Stimulated activated CD4-positive, alpha-beta T cell treated with anti-CD3 and anti-CD28 coated beads, Interleukin-2, amount 100 ng/mL, for 4 hours (primary cell): ENCODE results near the gene APOA1.

ENCODE experiments used
- DNase-seq: peaks from one replicate; pipeline ENCODE4 v3.0.0-alpha.2; 2020; ENCODE audit warnings: low read depth

The APOA1 gene

DNA sequence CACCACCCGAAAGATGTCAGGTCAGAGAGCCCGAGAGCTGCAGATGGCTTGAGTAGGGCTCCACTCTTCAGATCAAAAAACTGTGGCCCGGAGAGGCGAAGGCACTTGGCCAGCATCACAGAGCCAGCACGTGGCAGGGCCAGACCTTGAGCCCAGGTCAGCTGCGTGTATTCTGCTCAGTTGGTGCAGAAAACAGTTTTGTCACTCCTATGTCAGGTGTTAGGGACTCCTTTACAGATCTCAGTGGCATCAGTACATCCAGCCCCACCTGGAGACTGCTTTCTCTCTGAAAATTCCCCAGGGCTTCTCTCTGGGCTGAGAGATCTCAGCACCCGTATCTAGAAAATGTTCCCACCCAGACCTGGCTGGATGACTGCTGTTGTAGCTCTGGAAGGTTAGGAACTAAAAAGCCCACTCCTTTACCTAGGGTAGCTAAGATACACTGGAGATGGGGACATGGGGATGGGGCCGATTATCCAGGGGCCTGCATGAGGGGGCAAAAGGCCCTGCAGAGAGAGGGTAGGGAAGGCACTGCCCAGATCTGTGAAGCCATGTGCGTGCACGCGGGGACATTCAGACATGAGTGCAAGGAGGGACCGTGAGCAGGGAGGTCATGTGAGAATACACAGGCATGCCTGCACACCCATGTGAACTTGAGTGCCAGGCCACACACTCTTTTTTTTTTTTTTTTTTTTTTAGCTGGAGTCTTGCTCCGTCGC lies 3.4 kb downstream of the APOA1 start:
- no peak for DNase-seq

DNA sequence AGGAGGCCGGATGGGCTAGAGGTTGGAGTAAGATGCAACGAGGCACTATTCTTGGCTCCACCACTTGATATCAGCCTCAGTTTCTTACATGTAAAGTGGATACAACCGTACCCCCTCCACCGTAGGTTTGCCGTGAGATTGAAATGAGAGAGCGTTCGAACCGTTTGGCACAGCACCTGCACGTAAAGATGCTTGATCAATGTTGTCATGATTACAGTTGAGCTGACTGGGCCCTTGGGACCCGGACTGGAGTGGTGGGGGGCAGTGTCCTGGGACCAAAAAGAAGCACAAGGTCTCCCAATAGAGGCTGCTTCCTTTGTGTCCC lies 4.0 kb downstream of the APOA1 start:
- no peak for DNase-seq

DNA sequence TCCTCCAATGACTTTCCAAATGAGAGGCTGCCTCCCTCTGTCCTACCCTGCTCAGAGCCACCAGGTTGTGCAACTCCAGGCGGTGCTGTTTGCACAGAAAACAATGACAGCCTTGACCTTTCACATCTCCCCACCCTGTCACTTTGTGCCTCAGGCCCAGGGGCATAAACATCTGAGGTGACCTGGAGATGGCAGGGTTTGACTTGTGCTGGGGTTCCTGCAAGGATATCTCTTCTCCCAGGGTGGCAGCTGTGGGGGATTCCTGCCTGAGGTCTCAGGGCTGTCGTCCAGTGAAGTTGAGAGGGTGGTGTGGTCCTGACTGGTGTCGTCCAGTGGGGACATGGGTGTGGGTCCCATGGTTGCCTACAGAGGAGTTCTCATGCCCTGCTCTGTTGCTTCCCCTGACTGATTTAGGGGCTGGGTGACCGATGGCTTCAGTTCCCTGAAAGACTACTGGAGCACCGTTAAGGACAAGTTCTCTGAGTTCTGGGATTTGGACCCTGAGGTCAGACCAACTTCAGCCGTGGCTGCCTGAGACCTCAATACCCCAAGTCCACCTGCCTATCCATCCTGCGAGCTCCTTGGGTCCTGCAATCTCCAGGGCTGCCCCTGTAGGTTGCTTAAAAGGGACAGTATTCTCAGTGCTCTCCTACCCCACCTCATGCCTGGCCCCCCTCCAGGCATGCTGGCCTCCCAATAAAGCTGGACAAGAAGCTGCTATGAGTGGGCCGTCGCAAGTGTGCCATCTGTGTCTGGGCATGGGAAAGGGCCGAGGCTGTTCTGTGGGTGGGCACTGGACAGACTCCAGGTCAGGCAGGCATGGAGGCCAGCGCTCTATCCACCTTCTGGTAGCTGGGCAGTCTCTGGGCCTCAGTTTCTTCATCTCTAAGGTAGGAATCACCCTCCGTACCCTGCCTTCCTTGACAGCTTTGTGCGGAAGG lies 4.8 kb downstream of the APOA1 start:
- DNase-seq, result no peak

DNA sequence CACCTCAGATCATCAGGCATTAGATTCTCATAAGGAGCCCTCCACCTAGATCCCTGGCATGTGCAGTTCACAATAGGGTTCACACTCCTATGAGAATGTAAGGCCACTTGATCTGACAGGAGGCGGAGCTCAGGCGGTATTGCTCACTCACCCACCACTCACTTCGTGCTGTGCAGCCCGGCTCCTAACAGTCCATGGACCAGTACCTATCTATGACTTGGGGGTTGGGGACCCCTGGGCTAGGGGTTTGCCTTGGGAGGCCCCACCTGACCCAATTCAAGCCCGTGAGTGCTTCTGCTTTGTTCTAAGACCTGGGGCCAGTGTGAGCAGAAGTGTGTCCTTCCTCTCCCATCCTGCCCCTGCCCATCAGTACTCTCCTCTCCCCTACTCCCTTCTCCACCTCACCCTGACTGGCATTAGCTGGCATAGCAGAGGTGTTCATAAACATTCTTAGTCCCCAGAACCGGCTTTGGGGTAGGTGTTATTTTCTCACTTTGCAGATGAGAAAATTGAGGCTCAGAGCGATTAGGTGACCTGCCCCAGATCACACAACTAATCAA lies 5.6 kb downstream of the APOA1 start:
- DNase-seq, result no peak

DNA sequence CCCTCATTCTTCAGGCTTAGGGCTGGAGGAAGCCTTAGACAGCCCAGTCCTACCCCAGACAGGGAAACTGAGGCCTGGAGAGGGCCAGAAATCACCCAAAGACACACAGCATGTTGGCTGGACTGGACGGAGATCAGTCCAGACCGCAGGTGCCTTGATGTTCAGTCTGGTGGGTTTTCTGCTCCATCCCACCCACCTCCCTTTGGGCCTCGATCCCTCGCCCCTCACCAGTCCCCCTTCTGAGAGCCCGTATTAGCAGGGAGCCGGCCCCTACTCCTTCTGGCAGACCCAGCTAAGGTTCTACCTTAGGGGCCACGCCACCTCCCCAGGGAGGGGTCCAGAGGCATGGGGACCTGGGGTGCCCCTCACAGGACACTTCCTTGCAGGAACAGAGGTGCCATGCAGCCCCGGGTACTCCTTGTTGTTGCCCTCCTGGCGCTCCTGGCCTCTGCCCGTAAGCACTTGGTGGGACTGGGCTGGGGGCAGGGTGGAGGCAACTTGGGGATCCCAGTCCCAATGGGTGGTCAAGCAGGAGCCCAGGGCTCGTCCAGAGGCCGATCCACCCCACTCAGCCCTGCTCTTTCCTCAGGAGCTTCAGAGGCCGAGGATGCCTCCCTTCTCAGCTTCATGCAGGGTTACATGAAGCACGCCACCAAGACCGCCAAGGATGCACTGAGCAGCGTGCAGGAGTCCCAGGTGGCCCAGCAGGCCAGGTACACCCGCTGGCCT lies 7.1 kb downstream of the APOA1 start:
- DNase-seq, result no peak

DNA sequence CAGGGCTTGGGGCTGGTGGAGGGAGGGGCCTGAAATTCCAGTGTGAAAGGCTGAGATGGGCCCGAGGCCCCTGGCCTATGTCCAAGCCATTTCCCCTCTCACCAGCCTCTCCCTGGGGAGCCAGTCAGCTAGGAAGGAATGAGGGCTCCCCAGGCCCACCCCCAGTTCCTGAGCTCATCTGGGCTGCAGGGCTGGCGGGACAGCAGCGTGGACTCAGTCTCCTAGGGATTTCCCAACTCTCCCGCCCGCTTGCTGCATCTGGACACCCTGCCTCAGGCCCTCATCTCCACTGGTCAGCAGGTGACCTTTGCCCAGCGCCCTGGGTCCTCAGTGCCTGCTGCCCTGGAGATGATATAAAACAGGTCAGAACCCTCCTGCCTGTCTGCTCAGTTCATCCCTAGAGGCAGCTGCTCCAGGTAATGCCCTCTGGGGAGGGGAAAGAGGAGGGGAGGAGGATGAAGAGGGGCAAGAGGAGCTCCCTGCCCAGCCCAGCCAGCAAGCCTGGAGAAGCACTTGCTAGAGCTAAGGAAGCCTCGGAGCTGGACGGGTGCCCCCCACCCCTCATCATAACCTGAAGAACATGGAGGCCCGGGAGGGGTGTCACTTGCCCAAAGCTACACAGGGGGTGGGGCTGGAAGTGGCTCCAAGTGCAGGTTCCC lies 7.8 kb downstream of the APOA1 start, which contains the start of gene APOC3:
Gene APOC3 (plus strand): TSS at position 383 of the 659 bp plus-strand sequence. CDS start 676 bp downstream, outside the sequence.
- DNase-seq, result no peak

DNA sequence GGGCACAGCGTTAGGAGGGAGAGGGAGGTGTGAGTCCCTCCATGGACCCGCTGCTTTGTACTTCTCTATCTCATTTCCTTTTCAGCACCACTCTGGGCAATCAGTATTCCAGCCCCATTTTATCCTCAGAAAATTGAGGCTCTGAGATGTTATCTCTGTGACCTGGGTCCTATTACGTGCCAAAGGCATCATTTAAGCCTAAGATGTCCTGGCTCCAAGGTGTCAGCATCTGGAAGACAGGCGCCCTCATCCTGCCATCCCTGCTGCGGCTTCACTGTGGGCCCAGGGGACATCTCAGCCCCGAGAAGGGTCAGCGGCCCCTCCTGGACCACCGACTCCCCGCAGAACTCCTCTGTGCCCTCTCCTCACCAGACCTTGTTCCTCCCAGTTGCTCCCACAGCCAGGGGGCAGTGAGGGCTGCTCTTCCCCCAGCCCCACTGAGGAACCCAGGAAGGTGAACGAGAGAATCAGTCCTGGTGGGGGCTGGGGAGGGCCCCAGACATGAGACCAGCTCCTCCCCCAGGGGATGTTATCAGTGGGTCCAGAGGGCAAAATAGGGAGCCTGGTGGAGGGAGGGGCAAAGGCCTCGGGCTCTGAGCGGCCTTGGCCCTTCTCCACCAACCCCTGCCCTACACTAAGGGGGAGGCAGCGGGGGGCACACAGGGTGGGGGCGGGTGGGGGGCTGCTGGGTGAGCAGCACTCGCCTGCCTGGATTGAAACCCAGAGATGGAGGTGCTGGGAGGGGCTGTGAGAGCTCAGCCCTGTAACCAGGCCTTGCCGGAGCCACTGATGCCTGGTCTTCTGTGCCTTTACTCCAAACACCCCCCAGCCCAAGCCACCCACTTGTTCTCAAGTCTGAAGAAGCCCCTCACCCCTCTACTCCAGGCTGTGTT lies 8.5 kb downstream of the APOA1 start:
- no peak for DNase-seq

DNA sequence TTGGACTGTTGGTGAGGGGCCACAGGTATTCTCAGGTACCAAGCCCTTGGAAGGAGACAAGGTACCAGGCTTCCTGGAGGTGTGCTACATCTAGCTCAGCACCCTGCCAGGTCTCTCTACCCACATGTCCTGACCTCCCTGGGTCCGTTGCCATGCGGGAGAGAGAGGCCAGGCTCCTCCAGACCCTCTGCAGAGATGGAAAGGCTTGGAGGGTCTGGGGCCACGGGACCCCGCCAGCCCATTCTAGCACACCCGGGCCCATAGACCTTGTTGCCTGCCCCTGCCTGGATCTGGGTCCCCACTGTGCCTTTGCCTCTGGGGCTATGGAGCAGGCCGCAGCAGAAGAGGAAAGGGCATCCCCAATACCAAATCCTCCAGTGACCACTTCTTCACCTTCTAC lies 10.0 kb downstream of the APOA1 start:
- no peak for DNase-seq

DNA sequence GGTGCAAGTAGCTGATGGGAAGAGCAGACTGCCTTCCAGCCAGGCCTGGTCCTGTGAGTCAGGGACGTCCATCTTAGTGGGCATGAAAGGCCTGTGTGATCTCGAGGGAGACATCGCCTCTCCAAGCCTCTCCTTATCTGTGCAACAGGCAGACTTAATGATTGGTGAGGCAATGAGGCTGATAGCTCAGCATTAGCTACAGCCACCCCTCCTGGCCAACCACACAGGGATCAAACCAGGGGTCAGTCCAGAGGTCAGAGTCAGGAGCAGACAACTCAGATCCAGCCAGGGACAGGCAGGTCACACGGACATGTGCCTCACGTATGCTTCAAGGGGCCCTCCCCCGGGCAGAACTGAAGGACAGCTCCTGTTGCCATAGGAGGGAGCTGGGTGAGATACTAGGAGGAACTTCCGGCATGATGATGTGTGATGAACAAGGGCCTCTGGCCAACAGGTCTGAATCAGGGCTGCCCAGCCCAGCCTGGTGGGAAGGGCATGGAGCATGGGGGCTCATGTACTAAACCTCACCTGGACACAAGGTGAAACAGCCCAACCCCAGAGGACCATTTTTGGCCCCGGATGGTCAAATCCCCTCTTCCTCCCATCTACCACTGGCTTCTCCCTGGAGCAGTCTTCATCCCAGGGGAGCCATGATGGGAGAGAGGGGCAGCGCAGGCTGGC lies 10.5 kb downstream of the APOA1 start:
- DNase-seq, result no peak

DNA sequence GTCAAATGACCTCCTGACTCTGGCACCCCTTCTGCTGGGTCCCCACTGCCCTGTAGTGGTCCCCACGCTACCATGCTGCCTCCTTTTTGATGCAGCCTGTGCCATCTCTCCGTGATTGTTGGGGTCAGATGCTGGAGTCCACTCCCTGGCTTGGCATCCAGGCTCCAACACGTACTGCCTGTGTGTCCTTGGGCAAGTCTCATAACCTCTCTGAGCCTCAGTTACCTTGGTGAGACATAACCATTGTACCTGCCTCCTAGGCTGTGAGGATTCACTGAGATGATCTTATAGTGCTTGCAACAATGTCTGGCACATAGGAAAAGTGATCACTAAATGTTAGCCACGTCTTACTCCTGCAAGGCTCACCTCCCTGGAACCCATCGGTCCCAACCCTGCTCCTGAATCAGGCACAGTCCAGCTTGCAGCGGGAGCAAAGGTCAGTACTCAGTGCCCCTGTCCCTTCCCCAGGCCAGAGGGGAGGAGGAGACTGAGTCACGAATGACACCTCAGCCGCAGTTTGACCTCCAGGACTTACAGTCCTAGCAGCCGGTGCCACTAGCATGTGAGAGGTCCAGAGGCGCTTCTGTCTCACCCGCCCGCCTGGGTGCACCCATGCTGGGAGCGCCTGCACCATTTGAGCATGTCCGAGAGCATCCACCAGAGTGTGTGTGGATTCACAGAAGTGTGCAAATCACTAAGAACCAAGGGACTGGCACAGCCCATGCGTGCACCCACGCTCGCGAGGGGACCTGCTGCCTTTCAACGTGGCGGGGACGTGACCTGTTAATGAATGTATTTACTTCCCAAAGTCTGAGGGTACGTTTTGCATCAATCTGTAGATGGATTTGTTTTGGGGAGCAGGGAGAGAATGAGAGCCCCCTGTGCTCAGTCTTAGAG lies 11.3 kb downstream of the APOA1 start:
- DNase-seq, result no peak

DNA sequence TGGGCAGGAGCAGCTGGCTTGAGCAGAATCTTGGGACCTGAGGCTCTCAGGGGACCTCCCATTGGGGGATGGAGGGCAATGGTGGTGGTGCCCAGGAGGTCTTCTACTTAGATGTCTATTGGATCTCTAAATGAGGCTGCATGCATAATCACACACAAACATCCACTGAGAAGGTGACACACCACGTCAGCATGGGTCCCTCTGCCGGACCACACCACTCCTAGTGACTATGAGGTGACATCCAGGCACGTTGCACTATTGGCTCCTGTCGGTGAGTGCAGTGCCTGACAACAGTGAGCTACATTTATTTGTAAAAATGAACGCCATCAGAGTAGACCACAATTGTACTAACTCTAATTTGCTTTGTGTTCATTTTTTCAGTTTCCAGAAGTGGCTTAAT lies 12.0 kb downstream of the APOA1 start:
- no peak for DNase-seq

DNA sequence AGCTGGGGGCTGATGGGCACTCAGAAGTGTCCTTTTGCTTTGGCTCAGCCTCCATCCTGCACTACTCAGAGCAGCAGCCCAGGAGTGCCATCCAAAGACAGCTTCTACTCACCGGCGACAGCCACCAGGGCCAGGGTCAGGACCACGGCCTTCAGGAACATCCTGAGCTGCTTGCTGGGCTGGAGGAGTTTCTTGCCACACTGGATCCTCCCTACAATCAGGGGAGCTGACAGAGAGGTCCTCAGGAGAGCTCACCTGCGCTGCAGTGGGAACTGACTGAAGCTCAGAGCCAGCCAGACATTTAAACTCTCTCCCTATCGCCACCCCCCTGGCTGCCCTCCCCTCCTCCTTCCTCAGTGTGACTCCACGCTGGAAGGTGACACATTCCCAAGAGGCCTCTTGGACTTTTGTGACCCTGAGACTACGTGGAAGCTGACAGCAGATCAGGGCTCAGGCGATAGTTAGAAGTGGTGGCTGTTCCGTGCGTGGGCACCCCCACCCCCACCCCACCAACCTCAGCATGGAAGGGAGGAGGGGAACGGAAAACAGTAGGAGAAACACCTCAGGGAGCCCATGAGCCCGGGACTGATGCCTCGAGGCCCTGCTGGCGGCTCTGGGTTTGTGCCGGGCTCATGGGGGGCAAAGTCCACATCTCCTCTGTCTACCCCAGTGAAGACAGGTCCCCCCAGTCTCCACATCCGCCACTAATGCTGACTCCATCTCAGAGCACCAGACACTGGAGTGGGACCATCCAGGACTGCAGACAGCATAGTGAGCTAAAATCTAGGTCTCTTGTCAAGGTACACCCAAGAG lies 14.2 kb downstream of the APOA1 start, which contains the start of gene APOA4:
Gene APOA4 (minus strand): TSS at position 274 of the 813 bp plus-strand sequence. CDS start 113 bp downstream, at position 161.
- no peak for DNase-seq

DNA sequence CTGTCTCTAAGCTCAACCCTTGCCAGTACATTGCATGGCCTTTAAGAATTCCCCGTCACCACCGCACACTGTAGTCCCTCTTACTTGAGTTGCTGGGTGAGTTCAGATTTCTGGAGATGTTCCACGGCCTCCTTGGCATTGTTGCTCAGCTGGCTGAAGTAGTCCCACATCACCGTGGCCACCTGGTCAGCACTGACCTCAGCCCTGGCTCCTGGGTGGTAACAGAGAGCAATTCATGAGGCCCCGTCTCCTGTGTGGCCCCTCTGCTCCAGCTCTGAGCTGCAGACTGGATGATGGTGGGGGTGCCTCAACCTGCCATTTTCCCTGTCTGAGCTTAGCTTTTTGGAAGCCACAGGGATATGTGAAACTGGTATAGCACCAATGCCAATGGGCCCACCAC lies 14.8 kb downstream of the APOA1 start:
- DNase-seq, result no peak

DNA sequence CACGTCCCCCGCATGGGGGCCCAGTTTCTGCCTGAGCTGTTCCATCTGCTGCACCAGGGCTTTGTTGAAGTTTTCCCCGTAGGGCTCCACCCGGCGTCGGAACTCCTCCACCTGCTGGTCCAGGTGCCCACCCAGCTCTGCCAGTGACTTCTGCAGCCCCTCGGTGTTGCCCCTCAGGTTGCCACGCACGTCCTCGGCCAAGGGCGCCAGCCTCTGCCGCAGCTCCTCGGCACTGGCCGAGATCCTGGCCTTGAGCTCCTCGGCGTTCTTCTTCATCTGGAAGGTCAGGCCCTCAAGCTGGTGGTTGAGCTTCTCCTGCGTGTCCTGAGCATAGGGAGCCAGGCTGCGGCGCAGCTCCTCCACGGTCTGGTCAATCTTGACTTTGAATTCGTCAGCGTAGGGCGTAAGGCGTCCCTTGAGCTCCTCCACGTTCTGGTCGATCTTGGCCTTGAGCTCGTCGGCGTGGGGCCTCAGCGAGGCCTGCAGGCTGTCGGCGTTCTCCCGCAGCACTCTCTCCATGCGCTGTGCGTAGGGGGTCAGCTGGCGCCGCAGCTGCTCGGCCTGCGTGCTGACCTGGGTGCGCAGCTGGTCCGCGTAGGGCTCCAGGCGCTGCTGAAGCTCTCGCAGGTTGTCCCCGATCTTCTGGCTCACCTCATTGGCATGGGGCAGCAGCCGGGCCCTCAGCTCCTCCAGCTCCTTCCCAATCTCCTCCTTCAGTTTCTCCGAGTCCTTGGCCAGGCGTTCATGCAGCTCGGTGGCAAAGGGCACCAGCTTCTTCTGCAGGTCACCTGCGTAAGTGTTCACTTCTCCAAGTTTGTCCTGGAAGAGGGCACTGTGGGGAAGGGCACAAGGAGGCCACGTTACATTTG lies 16.1 kb downstream of the APOA1 start:
- no peak for DNase-seq

DNA sequence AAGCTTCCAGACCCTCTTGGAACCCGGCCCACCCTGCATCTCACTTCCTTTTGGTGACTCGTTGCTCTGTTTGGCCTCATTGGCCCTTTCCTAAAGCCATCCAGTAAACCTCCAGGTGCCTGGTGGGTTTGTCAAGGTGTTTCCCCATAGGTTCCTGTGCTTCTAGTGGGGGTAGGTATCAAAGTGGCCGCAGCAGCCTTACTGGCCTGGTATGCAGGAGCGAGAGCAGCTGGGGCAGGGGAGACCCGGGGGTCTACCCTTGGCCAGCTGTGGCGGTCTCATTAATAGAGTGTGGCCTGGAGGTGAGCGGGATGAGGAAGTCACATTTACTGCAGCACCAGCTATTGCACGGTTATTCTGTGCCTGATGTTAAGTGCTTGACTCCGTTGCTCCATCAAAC lies 18.4 kb downstream of the APOA1 start:
- no peak for DNase-seq

DNA sequence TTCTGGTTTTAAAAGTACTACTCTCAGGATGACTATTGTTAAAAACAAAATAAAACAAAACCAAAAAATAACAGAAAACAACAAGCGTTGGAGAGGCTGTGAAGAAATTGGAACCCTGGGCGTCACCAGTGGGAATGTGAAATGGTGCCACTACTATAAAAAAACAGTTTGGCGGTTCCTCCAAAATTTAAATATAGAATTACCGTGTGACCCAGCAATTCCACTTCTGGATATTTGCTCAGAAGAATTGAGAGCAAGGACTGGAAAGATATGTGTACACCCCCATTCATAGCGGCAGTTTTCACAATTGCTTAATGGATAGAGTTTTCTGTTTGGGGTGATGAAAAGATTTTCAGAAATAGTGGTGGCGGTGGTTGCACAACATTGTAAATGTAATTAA lies 22.9 kb downstream of the APOA1 start:
- DNase-seq, result no peak
